Measurements from ENCODE around the gene KCNMA1. TPM values are rescaled to one million over a fixed set of nuclear protein-coding genes. Genes with fewer than 3 reads are reported as not detected.

Gene KCNMA1
- polyA plus RNA-seq, 1 donor = 15.2 TPM

GRCh38 chr10:77072361-77072835 lies 565.2 kb downstream of the KCNMA1 start:
- no peak for DNase-seq

DNA sequence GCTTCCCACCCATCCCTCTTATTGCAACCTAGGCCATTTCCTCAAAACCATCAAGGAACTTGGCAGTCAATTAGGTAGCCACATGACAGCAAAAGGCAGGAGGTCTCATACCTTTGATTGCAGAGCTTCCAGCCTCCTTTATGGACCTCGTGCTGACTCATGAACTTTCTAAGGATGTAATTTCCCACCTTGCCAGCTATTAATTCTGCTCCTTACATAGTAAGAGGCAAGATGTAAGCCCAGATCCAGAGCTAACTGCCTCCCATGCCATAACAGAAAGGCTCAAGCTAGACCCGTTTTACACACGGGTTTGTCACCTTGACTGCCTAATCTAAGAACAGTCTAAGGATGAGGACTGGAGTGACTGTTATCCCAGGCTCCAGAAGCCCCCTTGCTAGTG lies 565.7 kb downstream of the KCNMA1 start:
- DNase-seq = no peak

- DNase-seq = peak; percentile 78
These were observed 566.6 kb downstream of the KCNMA1 start for GRCh38 chr10:77071001-77071511.

- no peak for DNase-seq
These were observed 567.3 kb downstream of the KCNMA1 start for GRCh38 chr10:77070346-77070745.

DNA sequence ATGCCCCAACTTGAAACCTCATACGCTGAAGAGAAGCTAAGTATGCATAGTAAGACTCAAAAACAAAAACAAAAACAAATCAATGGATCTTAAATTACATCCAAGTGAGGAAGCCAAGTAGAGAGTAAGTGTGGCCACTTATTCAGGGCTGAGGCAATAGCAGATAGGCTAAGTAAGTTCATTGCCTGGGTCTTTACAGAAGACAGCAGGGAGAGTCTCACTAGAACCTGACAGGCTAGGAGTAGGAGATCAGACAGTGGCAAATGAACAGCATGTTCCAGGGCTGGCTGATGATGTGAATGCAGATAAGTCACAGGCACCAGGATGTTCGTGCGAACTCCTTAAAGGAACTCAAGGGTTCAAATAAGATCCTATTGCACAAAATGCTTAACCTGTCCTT lies 568.6 kb downstream of the KCNMA1 start:
- DNase-seq = no peak

DNA sequence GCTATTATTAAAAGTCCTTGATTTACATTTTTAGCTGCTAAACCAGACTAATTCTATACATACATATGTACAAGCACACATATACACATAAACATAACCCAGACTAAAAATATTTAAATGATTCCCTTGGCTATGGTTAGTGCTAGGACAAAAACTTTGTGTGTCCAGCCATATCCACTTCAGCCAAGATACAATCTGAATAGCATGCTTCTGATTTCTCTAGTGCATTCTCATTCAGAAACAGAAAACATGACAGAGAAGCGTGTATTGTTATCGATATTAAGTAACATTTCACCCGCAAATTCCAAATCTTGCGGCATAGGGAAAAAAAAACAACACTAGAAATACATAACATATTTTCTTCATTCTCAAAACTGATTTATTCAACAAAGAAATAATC lies 569.3 kb downstream of the KCNMA1 start:
- no peak for DNase-seq

DNA sequence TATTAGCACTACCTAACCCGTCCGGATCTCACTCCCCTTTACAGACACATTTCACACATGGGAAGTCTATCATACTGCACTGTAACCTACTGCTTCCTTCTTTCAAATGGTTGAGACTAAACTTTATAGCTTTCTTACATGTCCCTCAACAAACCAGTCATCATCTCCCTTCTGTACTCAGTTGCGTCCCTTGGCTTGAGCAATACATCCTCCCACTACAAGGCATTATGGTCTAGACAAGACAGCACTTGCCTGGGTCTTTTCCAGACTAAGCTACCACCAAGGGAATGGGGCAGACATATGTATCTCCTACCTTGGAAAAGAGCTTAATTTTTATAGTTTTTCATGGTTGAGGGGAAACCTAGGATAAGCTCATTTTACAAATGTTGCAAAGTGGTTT lies 575.2 kb downstream of the KCNMA1 start:
- no peak for DNase-seq

- DNase-seq = no peak
These were observed 576.7 kb downstream of the KCNMA1 start for GRCh38 chr10:77060913-77061312.

DNA sequence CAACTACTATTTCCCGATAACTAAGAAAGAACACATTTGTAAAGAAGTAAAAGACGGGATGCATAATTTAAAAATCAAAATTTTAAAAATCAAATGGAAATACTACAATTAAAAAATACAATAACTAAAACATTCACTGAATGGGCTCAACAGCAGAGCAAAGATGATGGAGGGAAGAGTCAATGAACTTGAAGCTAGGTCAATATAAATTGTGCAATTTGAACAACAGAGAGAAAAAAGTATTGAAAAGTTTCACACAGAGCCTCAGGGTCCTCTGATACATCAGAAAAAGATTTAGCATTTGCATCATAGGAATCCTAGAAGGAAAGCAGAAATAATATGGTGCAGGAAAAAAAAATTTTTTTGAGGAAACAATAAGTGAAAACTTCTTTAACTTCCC lies 581.0 kb downstream of the KCNMA1 start:
- no peak for DNase-seq

DNA sequence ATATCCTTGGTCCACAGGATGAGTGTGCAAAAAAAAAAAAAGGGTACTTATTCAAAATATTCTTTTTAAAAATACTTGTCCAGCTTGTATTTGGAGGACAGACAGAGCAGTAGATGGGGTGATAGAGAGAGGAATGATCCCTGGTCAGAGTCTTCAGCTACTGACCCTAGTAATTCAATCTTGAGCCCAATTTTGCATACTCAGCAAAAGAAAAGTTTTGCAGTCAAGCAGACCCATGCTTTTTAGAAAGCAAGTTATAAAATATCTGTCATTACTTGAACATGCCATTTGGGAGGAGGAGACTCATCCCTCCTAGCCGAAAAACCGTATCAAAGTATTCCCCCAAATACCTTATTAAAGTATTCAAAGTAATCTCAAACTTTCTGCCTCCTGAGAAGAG lies 585.0 kb downstream of the KCNMA1 start:
- DNase-seq = no peak

DNA sequence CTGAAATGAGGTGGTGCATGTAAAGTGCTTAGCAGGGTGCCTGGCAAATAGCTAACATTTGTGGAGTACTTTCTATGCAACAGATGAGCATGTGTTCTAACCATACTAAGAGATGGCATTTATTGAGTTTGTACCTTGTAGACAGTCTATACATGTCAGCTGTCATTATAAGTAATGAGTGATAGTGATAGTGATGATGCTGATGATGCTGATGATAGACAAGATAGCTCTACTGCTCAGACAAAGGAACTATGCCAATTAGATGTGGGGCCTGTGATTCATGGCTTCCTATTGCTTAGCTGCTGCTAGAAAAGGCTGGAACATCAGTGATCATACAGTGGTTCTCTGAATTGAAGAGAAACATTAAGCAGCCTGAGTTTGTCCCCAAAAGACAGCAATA lies 585.8 kb downstream of the KCNMA1 start:
- DNase-seq = no peak

GRCh38 chr10:77049896-77050295 lies 587.7 kb downstream of the KCNMA1 start:
- no peak for DNase-seq

- no peak for DNase-seq
These were observed 588.5 kb downstream of the KCNMA1 start for GRCh38 chr10:77049146-77049545.

- DNase-seq = no peak
These were observed 592.5 kb downstream of the KCNMA1 start for GRCh38 chr10:77045085-77045484.

DNA sequence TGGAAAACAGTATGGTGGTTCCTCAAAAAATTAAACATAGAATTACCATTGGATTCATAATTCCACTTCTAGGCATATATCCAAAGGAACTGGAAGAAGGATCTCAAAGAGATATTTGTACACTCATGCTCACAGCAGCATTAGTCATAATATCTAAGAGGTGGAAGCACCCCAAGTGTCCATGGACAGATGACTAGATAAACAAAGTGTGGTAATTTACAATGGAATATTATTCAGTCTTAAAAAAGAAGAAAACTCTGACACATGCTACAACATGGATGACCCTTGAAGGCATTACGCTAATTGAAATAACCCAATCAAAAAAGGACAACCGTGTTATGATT lies 594.2 kb downstream of the KCNMA1 start:
- DNase-seq = no peak

- no peak for DNase-seq
These were observed 594.7 kb downstream of the KCNMA1 start for GRCh38 chr10:77042706-77043419.

GRCh38 chr10:77041636-77042258 lies 595.9 kb downstream of the KCNMA1 start:
- DNase-seq = no peak

DNA sequence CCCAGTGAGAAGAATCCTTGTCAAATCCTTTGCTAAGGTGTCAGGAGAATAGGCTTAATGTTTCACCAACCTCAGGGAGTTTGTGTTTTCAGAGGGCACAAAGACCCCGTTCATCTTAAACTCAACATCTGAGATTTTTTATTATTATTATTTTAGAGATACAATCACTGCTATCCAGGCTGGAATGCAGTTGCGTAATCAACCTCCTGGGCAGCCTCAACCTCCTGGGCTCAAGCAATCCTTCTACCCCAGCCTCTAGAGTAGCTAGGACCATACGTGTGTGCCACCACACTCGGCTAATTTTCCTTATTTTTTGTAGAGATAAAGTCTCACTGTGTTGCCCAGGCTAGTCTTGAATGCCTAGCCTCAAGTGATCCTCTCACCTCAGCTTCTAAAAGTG lies 599.2 kb downstream of the KCNMA1 start:
- no peak for DNase-seq

DNA sequence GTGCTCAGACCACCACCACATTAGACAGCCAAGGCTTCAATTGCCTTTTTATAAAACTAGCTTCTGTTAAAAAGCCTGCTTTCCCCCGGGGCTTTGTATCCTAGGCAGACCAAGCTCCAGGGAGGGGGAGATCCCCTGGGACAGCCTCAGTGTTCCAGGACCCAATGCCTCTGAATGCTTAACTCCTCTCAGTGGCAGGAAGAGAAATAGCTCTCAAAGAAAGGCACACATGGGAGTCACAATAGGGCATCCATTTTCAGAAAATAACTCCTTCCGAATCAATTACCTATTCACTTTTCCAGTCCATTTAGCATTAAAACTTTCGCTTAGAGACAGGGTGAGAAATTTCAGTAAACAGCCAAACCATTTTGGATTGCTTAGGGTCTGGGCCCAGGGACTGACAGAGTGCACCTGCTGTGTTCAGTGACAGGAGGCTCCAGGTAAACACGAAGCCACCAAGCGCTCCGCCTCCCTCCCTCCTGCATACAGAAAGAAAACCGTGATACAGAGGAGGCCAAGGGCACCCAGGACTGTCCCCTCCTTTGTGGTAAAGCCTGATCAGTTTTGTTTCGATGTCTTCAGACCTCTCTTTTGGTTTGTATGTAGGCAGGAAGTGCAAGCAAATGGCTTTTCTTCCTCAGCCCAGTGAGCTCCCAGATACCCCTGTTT lies 599.7 kb downstream of the KCNMA1 start:
- DNase-seq = no peak

GRCh38 chr10:77036993-77037734 lies 600.4 kb downstream of the KCNMA1 start:
- DNase-seq = no peak

GRCh38 chr10:77036276-77036675 lies 601.3 kb downstream of the KCNMA1 start:
- DNase-seq = no peak

DNA sequence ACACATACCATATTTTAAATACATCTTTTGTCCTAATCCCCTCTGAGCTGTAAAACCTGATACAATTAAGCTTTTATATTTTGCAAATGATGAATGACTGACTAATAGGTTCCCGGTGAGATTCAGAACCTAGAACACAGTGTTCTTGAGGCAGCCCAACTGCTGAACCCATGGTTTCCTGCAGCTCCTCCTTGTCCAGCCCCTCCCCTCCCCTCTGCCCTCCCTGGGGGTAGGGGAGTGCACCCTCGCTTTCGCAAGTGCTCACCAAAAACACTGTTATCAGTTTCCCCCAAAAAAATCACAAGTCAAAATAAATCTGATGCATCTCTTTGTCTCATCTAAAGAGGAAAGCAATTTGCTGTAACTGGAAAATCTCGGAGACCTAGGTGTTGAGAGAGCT lies 602.8 kb downstream of the KCNMA1 start:
- DNase-seq = no peak

GRCh38 chr10:77034240-77034639 lies 603.4 kb downstream of the KCNMA1 start:
- peak; percentile 73 for DNase-seq

Measured in hindlimb muscle (tissue), 1 donor.